H1 (cell line): ENCODE results near the gene ELFN2. TPM values are rescaled to one million over a fixed set of nuclear protein-coding genes. Genes with fewer than 3 reads are reported as not detected.

ENCODE experiments used
- BCL11A ChIP-seq, 2 experiments: IDR thresholded peaks; one replicate each; pipeline ENCODE4 v1.6.1; 2011; ENCODE audit warnings: low read depth in 2 of 2, low read length in 2 of 2, mild to moderate bottlenecking in 2 of 2
- BRCA1 ChIP-seq: IDR thresholded peaks from 2 replicates; pipeline ENCODE4 v1.6.1; 2012; ENCODE audit warnings: low read depth, low read length, improper control_type of control experiment
- CHD2 ChIP-seq: IDR thresholded peaks from 2 replicates; pipeline ENCODE4 v1.6.1; 2012; ENCODE audit warnings: low read length, improper control_type of control experiment
- JUN ChIP-seq: IDR thresholded peaks from 2 replicates; pipeline ENCODE4 v1.6.1; 2011; ENCODE audit warnings: low read depth, mild to moderate bottlenecking, improper control_type of control experiment, low read length
- KDM4A ChIP-seq: IDR thresholded peaks from one replicate; pipeline ENCODE4 v1.7.1; 2012; ENCODE audit warnings: low read depth, mild to moderate bottlenecking, moderate library complexity, low read length, inconsistent platforms; ENCODE audit not compliant: severe bottlenecking
- MAFK ChIP-seq: IDR thresholded peaks from 2 replicates; pipeline ENCODE4 v1.6.1; 2012; ENCODE audit warnings: low read depth, mild to moderate bottlenecking, improper control_type of control experiment, low read length
- RAD21 ChIP-seq, 2 experiments: IDR thresholded peaks in 1 of 2; conservative IDR thresholded peaks in 1 of 2; 2 replicates each; pipeline ENCODE4 v1.6.1; 2011; ENCODE audit warnings: low read depth in 2 of 2, low read length in 2 of 2, improper control_type of control experiment in 1 of 2, inconsistent platforms in 1 of 2, mild to moderate bottlenecking in 1 of 2, moderate library complexity in 1 of 2
- RXRA ChIP-seq: IDR thresholded peaks from 2 replicates; pipeline ENCODE4 v1.6.1; 2011; ENCODE audit warnings: low read depth, mild to moderate bottlenecking, low read length, moderate library complexity; ENCODE audit not compliant: insufficient read depth
- TBP ChIP-seq: IDR thresholded peaks from 2 replicates; pipeline ENCODE4 v1.6.1; 2011; ENCODE audit warnings: low read depth, low read length, improper control_type of control experiment
- TEAD4 ChIP-seq: IDR thresholded peaks from 2 replicates; pipeline ENCODE4 v1.6.1; 2012; ENCODE audit warnings: low read depth, low read length, inconsistent platforms, mixed read lengths
- polyA plus RNA-seq, 7 experiments: library from polyadenylated mRNA; depleted of rRNA in 3 of 7; stranded (reverse) in 5 of 7; unstranded in 2 of 7; fragments of >200 nt in 5 of 7; fragments of 200-250 nt in 2 of 7; gene quantifications; 1 replicate in 5 of 7; 2 replicates in 1 of 7; 4 replicates in 1 of 7; pipeline versions ENCODE4 v1.2.1 to v1.2.3, GENCODE V29; 2011 to 2013; ENCODE audit warnings: missing spikeins in 2 of 7, mixed read lengths in 2 of 7
- total RNA-seq: library from RNA; stranded (reverse); fragmentation: NEBNext Ultra II Directional; extraction: Animal tissue kit (Norgen Biotek cat#: 25700); gene quantifications from 2 replicates; pipeline ENCODE4 v1.2.1, GENCODE V29; 2021

ELFN2 gene
- total and polyA plus RNA-seq, 2 of the 8 experiments (the other 6 are each of a cell fraction or from before 2014, with no cell fraction given) = 0.63 to 0.88 TPM

- TF ChIP-seq BCL11A (IDR thresholded peaks at IDR 0.05; ENCODE audit: low read depth in 2 of 2, low read length in 2 of 2) (no peak), TEAD4 (0 out of 2 replicates have a peak, but pooled peaks have one; percentile 25), RXRA (no peak), MAFK (no peak), JUN (no peak), KDM4A (no peak), CHD2 (no peak), RAD21 (IDR thresholded peaks at IDR 0.05 in 1 of 2, conservative IDR thresholded peaks at IDR 0.05 in 1 of 2; ENCODE audit: low read depth in 2 of 2, low read length in 2 of 2) (peak; percentile 98 to 100), BRCA1 (no peak), TBP (no peak)
These were observed 30.0 kb upstream of the ELFN2 start (continued) for GRCh38 chr22:37457093-37457893.
